ENCODE measurements around the gene SLC2A14. TPM values are rescaled to one million over a fixed set of nuclear protein-coding genes. Genes with fewer than 3 reads are reported as not detected.
"Not testable (repeated sequence)": the region's sequence is repeated elsewhere in the genome, so short reads cannot be mapped to it uniquely, and the experiment has no call there.

SLC2A14 gene
- total and polyA plus RNA-seq, 12 donors = 0.22 to 0.95 (median 0.39) TPM; not detected in 9

- intact Hi-C loops (cut with DNase I) = no loop called here
- Histone ChIP-seq H3K27me3 (peaks cover 0 to 6% (median 0%) of the 10 kb centered on the region in 7 donors), H3K9me3 (no peaks in the 10 kb centered on the region), H3K4me3 (no peak overlapping the region), H3K27ac (no peak overlapping the region), H3K4me1 (no peaks in the 10 kb centered on the region), H3K36me3 (peaks cover 0 to 32% (median 16%) of the 10 kb centered on the region in 9 donors)
- DNase-seq (no peak), ATAC-seq (no peak)
- no peak for TF ChIP-seq CTCF (IDR thresholded peaks at IDR 0.05)
- 34 to 40% methylated on average over 25 to 37 of the region's 38 CpGs for WGBS, 2 donors
Observed at GRCh38 chr12:7915661-7916403, 43.1 kb upstream of the SLC2A14 start.

- H3K27ac ChIP-seq; H3K36me3 ChIP-seq; H3K4me3 ChIP-seq; ATAC-seq; intact Hi-C loops (cut with DNase I); H3K27me3 ChIP-seq; H3K4me1 ChIP-seq; H3K9me3 ChIP-seq; DNase-seq: not testable (repeated sequence)
- 79 to 83% methylated on average over 7 of the region's 7 CpGs for WGBS, 2 donors
Observed at GRCh38 chr12:7910106-7910505, 37.4 kb upstream of the SLC2A14 start.

- WGBS, 2 donors = 24 to 32% methylated on average over 3 of the region's 3 CpGs
- TF ChIP-seq CTCF (IDR thresholded peaks at IDR 0.05) = peak in 4 of 9 donors; percentile 13 to 27 (median 21)
- ATAC-seq (peak in 1 of 8 donors; percentile 27), DNase-seq (peak in 1 of 2 donors; percentile 17)
- Histone ChIP-seq H3K4me1 (peaks cover 0 to 6% (median 0%) of the 10 kb centered on the region in 9 donors), H3K27me3 (no peaks in the 10 kb centered on the region), H3K36me3 (no peaks in the 10 kb centered on the region), H3K9me3 (no peaks in the 10 kb centered on the region), H3K27ac (no peak overlapping the region), H3K4me3 (no peak overlapping the region)
- intact Hi-C loops (cut with DNase I) = loop anchor here in 2 of 10 donors (5.0 kb wide), 2 partner anchors 45 to 110 kb away; no protein-coding TSS in a partner anchor
Observed at GRCh38 chr12:7907009-7907408, 34.3 kb upstream of the SLC2A14 start.

DNA sequence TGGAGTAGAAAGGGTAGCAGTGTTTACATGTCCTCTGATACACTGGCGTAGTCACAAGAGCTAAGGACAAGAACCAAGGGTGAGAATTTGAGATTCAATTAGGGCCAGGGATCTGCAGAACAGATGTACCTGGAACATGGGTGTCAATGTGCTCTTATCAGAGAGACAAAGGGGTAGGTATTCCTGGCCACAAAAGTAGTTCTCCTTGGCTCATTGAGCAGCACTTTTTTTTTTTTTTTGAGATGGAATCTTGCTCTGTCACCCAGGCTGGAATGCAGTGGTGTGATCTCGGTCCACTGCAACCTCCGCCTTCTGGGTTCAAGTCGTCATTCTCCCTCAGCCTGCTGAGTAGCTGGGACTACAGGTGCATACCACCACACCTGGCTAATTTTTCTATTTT, 33.6 kb upstream of the SLC2A14 start:
- not testable (repeated sequence) for ATAC-seq

DNA sequence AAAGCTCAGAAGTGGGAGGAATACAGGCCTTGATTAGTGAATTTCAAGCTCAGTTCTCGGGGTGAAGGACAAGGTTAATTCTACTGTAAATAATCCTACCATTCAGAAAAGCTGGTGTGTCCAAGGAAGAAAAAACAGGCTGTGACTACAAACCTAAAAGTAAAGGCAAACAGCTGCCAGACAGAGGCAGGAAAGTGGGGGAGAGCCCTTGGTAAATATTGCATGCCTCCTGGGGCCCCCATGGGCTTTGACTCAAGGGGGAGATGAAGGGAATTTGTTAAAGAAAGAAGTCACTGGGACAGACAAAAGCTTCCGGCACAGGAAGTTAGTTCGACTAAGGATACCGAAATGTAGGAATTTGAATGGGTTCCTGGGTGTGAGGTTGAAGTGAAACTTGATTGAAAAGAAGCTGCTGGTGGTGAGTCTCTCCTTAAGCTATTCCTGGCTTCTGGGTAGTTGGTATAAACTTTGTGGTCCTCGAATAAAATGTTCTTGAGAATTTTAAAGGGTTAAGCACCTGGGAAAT, 32.9 kb upstream of the SLC2A14 start:
- not testable (repeated sequence) for DNase-seq, H3K4me3 ChIP-seq, H3K36me3 ChIP-seq, H3K27ac ChIP-seq, H3K27me3 ChIP-seq, H3K4me1 ChIP-seq, ATAC-seq, H3K9me3 ChIP-seq
- WGBS, 2 donors = 36 to 42% methylated on average over 2 of the region's 5 CpGs
- intact Hi-C loops (cut with DNase I) = loop anchor here in 3 of 10 donors (2.0 to 5.0 kb wide), 3 partner anchors 43 to 108 kb away; no protein-coding TSS in a partner anchor

More for the DNA sequence above, 33.6 kb upstream of the SLC2A14 start:
- 69 to 79% methylated on average over 4 of the region's 4 CpGs for WGBS, 2 donors
- H3K9me3 ChIP-seq, H3K36me3 ChIP-seq, H3K4me1 ChIP-seq, H3K4me3 ChIP-seq, H3K27ac ChIP-seq, DNase-seq, H3K27me3 ChIP-seq: not testable (repeated sequence)
- intact Hi-C loops (cut with DNase I) = loop anchor here in 2 of 10 donors (5.0 kb wide), 2 partner anchors 44 to 109 kb away; no protein-coding TSS in a partner anchor

Data from heart right ventricle (tissue), 16 donors.